A673 (cell line): ENCODE measurements around the gene ACTL10.

ENCODE experiments used
- CTCF ChIP-seq: fragments of 300-800, 200-600 bp; sonication (generic); conservative IDR thresholded peaks from 2 replicates; pipeline ENCODE4 v1.5.1; 2017; ENCODE audit warnings: low read depth, mild to moderate bottlenecking, antibody characterized with exemption, low read length, moderate library complexity, mixed read lengths
- EZH2 ChIP-seq: fragments of 200-600 bp; sonication (generic); IDR thresholded peaks from 2 replicates; pipeline ENCODE4 v1.6.1; 2017; ENCODE audit warnings: borderline replicate concordance, low read depth, mild to moderate bottlenecking, mixed read lengths, antibody characterized with exemption, low read length; ENCODE audit not compliant: poor library complexity, severe bottlenecking

DNA sequence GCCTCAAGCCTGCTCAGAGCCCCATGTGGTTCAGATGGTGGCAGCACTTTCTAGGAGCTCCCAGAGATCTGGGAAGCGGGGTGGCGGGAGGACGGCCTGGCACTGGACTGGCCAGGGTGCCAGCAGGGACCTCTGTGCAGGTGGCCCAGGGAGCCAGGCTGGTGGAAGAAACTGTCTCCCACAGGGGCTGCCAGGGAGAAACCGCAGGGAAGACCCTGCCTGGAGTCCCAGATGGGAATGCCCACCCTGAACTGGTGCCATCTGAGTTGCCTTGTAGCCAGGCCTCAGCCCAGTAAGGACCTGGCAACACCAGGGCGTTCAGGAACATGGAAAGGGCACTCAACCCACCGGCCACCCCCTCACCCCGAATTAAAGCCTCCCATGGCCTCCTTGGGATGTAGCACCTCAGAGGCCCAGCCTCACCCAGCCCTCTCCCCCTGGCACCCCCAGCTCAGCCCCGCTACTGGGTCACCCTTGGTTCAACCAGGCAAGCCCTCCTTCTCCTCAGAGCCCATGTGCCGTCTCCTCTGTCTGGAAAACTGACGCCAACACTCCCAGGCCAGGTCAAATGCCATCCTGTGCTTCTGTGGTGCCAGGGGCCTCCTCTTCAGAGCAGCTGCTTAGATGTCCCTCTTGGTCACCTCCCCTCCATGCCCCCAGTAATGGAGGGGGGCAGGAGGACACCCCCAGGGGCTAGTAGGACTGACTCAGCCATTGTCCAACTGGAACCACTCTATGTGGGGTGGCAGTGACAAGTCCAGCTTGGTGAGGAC lies 10.5 kb upstream of the ACTL10 start:
- TF ChIP-seq EZH2 (no peak), CTCF (no peak)
